Panc1 (cell line): ENCODE data around the gene IL11RA. TPM values are rescaled to one million over a fixed set of nuclear protein-coding genes. Genes with fewer than 3 reads are reported as not detected.

Experiments used
- ATAC-seq: fragments of 200-7000 bp; cut with Tn5 transposase; 2 replicates; pipeline ENCODE4 v1.9.1; 2020; ENCODE audit warnings: mild to moderate bottlenecking, moderate library complexity
- BruUV-seq: library from RNA; stranded (reverse); fragments of 400-500 nt; replicated peaks from 2 replicates; lab custom pipeline; 2021; lab: Mats Ljungman, UMichigan
- CTCF ChIA-PET: fragments of 300-600 bp; sonication (Branson Sonifier 250); formaldehyde crosslinking; loops from one replicate; lab custom pipeline; 2022; ENCODE audit warnings: antibody characterized with exemption; lab: Charles Lee
- POLR2A ChIA-PET: fragments of 300-600 bp; sonication (Branson Sonifier 250); formaldehyde crosslinking; loops from one replicate; lab custom pipeline; 2022; ENCODE audit warnings: antibody characterized with exemption; lab: Charles Lee
- DNase-seq: peaks from one replicate; pipeline ENCODE4 v3.0.0-alpha.2; 2010; ENCODE audit warnings: low read depth, low spot score
- H3K27ac ChIP-seq: 2 replicates; pipeline ENCODE4 v1.5.1; 2011; ENCODE audit warnings: mild to moderate bottlenecking, low read length, inconsistent platforms
- H3K27me3 ChIP-seq: fragments of 200-500 bp; sonication (Bioruptor generic); 2 replicates; pipeline ENCODE4 v1.6.0; 2014; ENCODE audit warnings: low read length, inconsistent platforms; ENCODE audit not compliant: control insufficient read depth, insufficient read depth
- H3K36me3 ChIP-seq: fragments of 200-500 bp; sonication (Bioruptor generic); 2 replicates; pipeline ENCODE4 v1.5.1; 2014; ENCODE audit warnings: inconsistent platforms, mild to moderate bottlenecking, low read length, moderate library complexity; ENCODE audit not compliant: control insufficient read depth, insufficient read depth
- H3K4me1 ChIP-seq: 2 replicates; pipeline ENCODE4 v1.5.1; 2011; ENCODE audit warnings: inconsistent platforms, mild to moderate bottlenecking, low read length, moderate library complexity; ENCODE audit not compliant: control insufficient read depth, insufficient read depth
- H3K4me3 ChIP-seq, 2 experiments: 2 replicates each; pipeline ENCODE4 v1.5.1; 2011 to 2012; ENCODE audit warnings: low read depth in 2 of 2, low read length in 2 of 2, mild to moderate bottlenecking in 2 of 2, inconsistent platforms in 1 of 2, moderate library complexity in 1 of 2
- H3K9me3 ChIP-seq: fragments of 200-500 bp; sonication (Bioruptor generic); 2 replicates; pipeline ENCODE4 v1.5.1; 2014; ENCODE audit warnings: low read depth, mild to moderate bottlenecking, inconsistent platforms, low read length, moderate library complexity; ENCODE audit not compliant: control insufficient read depth, insufficient read depth
- POLR2AphosphoS5 ChIP-seq: IDR thresholded peaks from 2 replicates; pipeline ENCODE4 v1.6.1; 2012; ENCODE audit warnings: mild to moderate bottlenecking, low read depth, low read length, moderate library complexity
- SIN3A ChIP-seq: IDR thresholded peaks from 2 replicates; pipeline ENCODE4 v1.6.1; 2012; ENCODE audit warnings: low read depth, mild to moderate bottlenecking, low read length, moderate library complexity, borderline replicate concordance; ENCODE audit not compliant: insufficient read depth
- TCF7L2 ChIP-seq: IDR thresholded peaks from 2 replicates; pipeline ENCODE4 v1.6.1; 2011; ENCODE audit warnings: mild to moderate bottlenecking, low read depth, low read length, inconsistent platforms
- in situ Hi-C: cut with HindIII; loops from 2 replicates; pipeline ENCODE4 v1.10.0; 2016; ENCODE audit warnings: low sequenced_read_pairs, low pct_unique_long_range_greater_than_20kb
- intact Hi-C: fragments of 100-400 bp; cut with micrococcal nuclease; formaldehyde crosslinking; loops from one replicate; pipeline ENCODE4 v1.10.0; 2022; ENCODE audit not compliant: unreplicated experiment
- total RNA-seq: library from RNA; stranded (reverse); gene quantifications from one replicate; pipeline ENCODE4 v1.2.1, GENCODE V29; 2021; ENCODE audit not compliant: unreplicated experiment
- TF ChIP-seq, protein P1 (sequence below), 2 experiments: IDR thresholded peaks; 2 replicates each; pipeline ENCODE4 v1.6.1; 2011 to 2012; ENCODE audit warnings: low read depth in 2 of 2, control low read depth in 1 of 2, low read length in 1 of 2, mild to moderate bottlenecking in 1 of 2, moderate library complexity in 1 of 2; ENCODE audit not compliant: insufficient read depth in 1 of 2
- TF ChIP-seq, protein P2 (sequence below): fragments of 450-650 bp; IDR thresholded peaks from 2 replicates; pipeline ENCODE4 v1.5.1; 2017; ENCODE audit warnings: mild to moderate bottlenecking

Gene IL11RA
- total RNA-seq, 1 experiment from 2014 or later = 21.6 TPM

DNA sequence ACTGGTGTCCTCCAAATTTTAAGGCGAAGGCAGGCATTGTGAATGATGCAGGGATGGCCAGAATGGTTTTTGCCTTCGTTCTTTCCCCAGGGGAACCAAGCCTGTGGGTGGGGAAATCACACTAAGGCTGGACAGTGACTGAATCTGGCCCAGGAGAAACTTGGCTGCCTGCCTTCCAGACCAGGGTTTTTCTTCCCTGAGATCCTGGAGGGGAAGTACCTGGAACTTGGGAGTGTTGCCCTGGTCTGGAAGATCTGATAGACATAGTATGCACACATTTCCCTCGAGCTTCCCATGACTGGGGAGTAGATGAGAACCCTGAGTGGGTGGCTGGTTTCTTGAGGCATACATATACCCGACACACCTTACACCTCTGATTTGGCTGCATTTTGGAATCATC is 664 bp upstream of the IL11RA start:
- no peaks in the 10 kb centered on the region for H3K27me3 ChIP-seq
- H3K27ac ChIP-seq = peak overlapping the region; percentile 95
- DNase-seq (no peak), ATAC-seq (peak; percentile 2; the same call in 1 of the 2 replicates)
- no peaks in the 10 kb centered on the region for H3K36me3 ChIP-seq
- H3K4me3 ChIP-seq = peak overlapping the region; percentile 37 to 75
- TF ChIP-seq TCF7L2 (no peak), SIN3A (no peak), POLR2AphosphoS5 (no peak)
- TF ChIP-seq, protein P1, sequence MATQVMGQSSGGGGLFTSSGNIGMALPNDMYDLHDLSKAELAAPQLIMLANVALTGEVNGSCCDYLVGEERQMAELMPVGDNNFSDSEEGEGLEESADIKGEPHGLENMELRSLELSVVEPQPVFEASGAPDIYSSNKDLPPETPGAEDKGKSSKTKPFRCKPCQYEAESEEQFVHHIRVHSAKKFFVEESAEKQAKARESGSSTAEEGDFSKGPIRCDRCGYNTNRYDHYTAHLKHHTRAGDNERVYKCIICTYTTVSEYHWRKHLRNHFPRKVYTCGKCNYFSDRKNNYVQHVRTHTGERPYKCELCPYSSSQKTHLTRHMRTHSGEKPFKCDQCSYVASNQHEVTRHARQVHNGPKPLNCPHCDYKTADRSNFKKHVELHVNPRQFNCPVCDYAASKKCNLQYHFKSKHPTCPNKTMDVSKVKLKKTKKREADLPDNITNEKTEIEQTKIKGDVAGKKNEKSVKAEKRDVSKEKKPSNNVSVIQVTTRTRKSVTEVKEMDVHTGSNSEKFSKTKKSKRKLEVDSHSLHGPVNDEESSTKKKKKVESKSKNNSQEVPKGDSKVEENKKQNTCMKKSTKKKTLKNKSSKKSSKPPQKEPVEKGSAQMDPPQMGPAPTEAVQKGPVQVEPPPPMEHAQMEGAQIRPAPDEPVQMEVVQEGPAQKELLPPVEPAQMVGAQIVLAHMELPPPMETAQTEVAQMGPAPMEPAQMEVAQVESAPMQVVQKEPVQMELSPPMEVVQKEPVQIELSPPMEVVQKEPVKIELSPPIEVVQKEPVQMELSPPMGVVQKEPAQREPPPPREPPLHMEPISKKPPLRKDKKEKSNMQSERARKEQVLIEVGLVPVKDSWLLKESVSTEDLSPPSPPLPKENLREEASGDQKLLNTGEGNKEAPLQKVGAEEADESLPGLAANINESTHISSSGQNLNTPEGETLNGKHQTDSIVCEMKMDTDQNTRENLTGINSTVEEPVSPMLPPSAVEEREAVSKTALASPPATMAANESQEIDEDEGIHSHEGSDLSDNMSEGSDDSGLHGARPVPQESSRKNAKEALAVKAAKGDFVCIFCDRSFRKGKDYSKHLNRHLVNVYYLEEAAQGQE (IDR thresholded peaks at IDR 0.05; ENCODE audit: insufficient read depth in 1 of 2, low read depth in 2 of 2, low read length in 1 of 2) = no peak
- TF ChIP-seq, protein P2, sequence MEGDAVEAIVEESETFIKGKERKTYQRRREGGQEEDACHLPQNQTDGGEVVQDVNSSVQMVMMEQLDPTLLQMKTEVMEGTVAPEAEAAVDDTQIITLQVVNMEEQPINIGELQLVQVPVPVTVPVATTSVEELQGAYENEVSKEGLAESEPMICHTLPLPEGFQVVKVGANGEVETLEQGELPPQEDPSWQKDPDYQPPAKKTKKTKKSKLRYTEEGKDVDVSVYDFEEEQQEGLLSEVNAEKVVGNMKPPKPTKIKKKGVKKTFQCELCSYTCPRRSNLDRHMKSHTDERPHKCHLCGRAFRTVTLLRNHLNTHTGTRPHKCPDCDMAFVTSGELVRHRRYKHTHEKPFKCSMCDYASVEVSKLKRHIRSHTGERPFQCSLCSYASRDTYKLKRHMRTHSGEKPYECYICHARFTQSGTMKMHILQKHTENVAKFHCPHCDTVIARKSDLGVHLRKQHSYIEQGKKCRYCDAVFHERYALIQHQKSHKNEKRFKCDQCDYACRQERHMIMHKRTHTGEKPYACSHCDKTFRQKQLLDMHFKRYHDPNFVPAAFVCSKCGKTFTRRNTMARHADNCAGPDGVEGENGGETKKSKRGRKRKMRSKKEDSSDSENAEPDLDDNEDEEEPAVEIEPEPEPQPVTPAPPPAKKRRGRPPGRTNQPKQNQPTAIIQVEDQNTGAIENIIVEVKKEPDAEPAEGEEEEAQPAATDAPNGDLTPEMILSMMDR = no peak
- BruUV-seq = TSS peak; percentile 99
- intact Hi-C loops = no loop called here
- ChIA-PET POLR2A (no interaction called here), CTCF (interaction anchor here (1.0 kb wide), 1 partner anchor 14 kb away, joined by 3 read pairs; no protein-coding TSS in a partner anchor)
- no peaks in the 10 kb centered on the region for H3K9me3 ChIP-seq
- in situ Hi-C loops = no loop called here
- H3K4me1 ChIP-seq = peaks cover 36% of the 10 kb centered on the region

DNA sequence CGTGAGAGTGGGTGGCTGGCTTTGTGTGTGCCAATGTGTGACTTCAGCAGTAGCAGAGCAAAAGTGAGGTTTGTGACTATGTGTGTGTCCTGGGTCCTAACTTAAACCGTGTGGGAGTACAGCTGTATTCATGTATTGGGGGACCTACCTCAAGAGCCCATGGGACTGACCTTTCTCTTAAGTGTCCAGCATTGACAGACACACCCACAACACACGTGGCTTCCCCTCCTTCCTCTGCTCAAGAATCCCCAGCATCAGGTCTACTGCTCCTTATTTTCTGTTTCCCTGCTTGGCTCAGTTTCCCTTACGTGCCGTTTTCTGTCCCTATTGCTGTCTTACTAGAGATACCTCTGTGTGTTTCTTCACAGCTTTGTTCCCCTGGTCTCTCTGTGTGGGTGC is 616 bp downstream of the IL11RA start:
- H3K27ac ChIP-seq = peak overlapping the region; percentile 95
- ChIA-PET CTCF (no interaction called here), POLR2A (interaction anchor here (0.6 kb wide), 1 partner anchor 114 kb away, joined by 21 read pairs; no protein-coding TSS in a partner anchor)
- H3K4me1 ChIP-seq = peaks cover 31% of the 10 kb centered on the region
- no peaks in the 10 kb centered on the region for H3K36me3 ChIP-seq
- in situ Hi-C loops = no loop called here
- no peak for TF ChIP-seq POLR2AphosphoS5
- TF ChIP-seq, protein P1 (IDR thresholded peaks at IDR 0.05; ENCODE audit: insufficient read depth in 1 of 2, low read depth in 2 of 2, low read length in 1 of 2) = no peak
- TF ChIP-seq TCF7L2 = no peak
- TF ChIP-seq, protein P2 = no peak
- no peak for TF ChIP-seq SIN3A
- H3K9me3 ChIP-seq = no peaks in the 10 kb centered on the region
- peak overlapping the region; percentile 37 to 75 for H3K4me3 ChIP-seq
- BruUV-seq = no TSS peak
- intact Hi-C loops = no loop called here
- no peak for ATAC-seq
- DNase-seq = no peak
- H3K27me3 ChIP-seq = no peaks in the 10 kb centered on the region
